ENCODE measurements around the gene ELMO1.

ELMO1 gene

GRCh38 chr7:37430640-37431039, 18.0 kb downstream of the ELMO1 start:
- DNase-seq = no peak

- DNase-seq = no peak
Measured at GRCh38 chr7:37430171-37430570, 18.5 kb downstream of the ELMO1 start.

- DNase-seq = no peak
Measured at GRCh38 chr7:37429435-37429791, 19.3 kb downstream of the ELMO1 start.

- no peak for DNase-seq
Measured at GRCh38 chr7:37428681-37429434, 19.8 kb downstream of the ELMO1 start.

- no peak for DNase-seq
Measured at GRCh38 chr7:37427276-37427940, 21.3 kb downstream of the ELMO1 start.

GRCh38 chr7:37425498-37425897, 23.2 kb downstream of the ELMO1 start:
- DNase-seq = no peak

- no peak for DNase-seq
Measured at GRCh38 chr7:37424995-37425394, 23.7 kb downstream of the ELMO1 start.

GRCh38 chr7:37424521-37424920, 24.1 kb downstream of the ELMO1 start:
- DNase-seq = no peak

- DNase-seq = no peak
Measured at GRCh38 chr7:37421861-37422500, 26.7 kb downstream of the ELMO1 start.

- DNase-seq = no peak
Measured at GRCh38 chr7:37420946-37421695, 27.5 kb downstream of the ELMO1 start.

- DNase-seq = no peak
Measured at GRCh38 chr7:37419496-37419895, 29.2 kb downstream of the ELMO1 start.

- no peak for DNase-seq
Measured at GRCh38 chr7:37418381-37418780, 30.3 kb downstream of the ELMO1 start.

- no peak for DNase-seq
Measured at GRCh38 chr7:37417107-37417474, 31.6 kb downstream of the ELMO1 start.

- no peak for DNase-seq
Measured at GRCh38 chr7:37416378-37417106, 32.1 kb downstream of the ELMO1 start.

GRCh38 chr7:37415629-37416028, 33.0 kb downstream of the ELMO1 start:
- DNase-seq = no peak

GRCh38 chr7:37414352-37414983, 34.2 kb downstream of the ELMO1 start:
- DNase-seq = no peak

GRCh38 chr7:37411444-37412034, 37.1 kb downstream of the ELMO1 start:
- peak; percentile 40 to 48 for DNase-seq

GRCh38 chr7:37410305-37411229, 38.1 kb downstream of the ELMO1 start:
- no peak for DNase-seq

- no peak for DNase-seq
Measured at GRCh38 chr7:37409461-37409860, 39.2 kb downstream of the ELMO1 start.
